ENCODE data around the gene OLFML3. TPM values are rescaled to one million over a fixed set of nuclear protein-coding genes. Genes with fewer than 3 reads are reported as not detected.

Gene OLFML3
- total and polyA plus RNA-seq, 2 of the 13 experiments (the other 11 are each of a cell fraction or from before 2014, with no cell fraction given): 2.0 to 5.1 TPM

- Histone ChIP-seq H3K36me3 (replicated peaks in 1 of 2; ENCODE audit: control insufficient read depth in 1 of 2, insufficient read depth in 2 of 2, low read length in 2 of 2) (no peaks in the 10 kb centered on the region), H3K79me2 (ENCODE audit: insufficient read depth, low read length) (no peaks in the 10 kb centered on the region), H3K4me3 (replicated peaks in 1 of 3; ENCODE audit: insufficient read depth in 1 of 3, low read depth in 2 of 3, low read length in 3 of 3) (no peak overlapping the region), H3K4me2 (ENCODE audit: low read depth, low read length) (no peak overlapping the region), H3K9me3 (ENCODE audit: low read length) (no peaks in the 10 kb centered on the region), H3K27me3 (ENCODE audit: control insufficient read depth in 1 of 2, insufficient read depth in 2 of 2, low read length in 2 of 2) (no peaks in the 10 kb centered on the region; a peak in 1 of 5 replicates), H3K9ac (ENCODE audit: insufficient read depth, low read depth, low read length) (no peak overlapping the region), H2AFZ (ENCODE audit: low read length) (no peak overlapping the region), H4K20me1 (ENCODE audit: insufficient read depth, low read length) (no peaks in the 10 kb centered on the region), H3K4me1 (ENCODE audit: insufficient read depth, low read length) (no peaks in the 10 kb centered on the region), H3K27ac (ENCODE audit: extremely low read length, insufficient read depth, low read length) (no peak overlapping the region)
- no peak for ATAC-seq
- in situ Hi-C loops (cut with HindIII; ENCODE audit: extremely low pct_ligation_motif_present, low pct_unique_long_range_greater_than_20kb): no loop called here
- ChIA-PET CTCF (ENCODE audit: low intra/inter-chr PET ratio, low total read pairs) (no interaction called here), POLR2A (no interaction called here)
- intact Hi-C loops (cut with micrococcal nuclease; ENCODE audit: unreplicated experiment): no loop called here
- no peak for TF ChIP-seq ZNF460 (CRISPR knock-in tag; IDR thresholded peaks at IDR 0.05; ENCODE audit: borderline replicate concordance)
- TF ChIP-seq, protein P1, sequence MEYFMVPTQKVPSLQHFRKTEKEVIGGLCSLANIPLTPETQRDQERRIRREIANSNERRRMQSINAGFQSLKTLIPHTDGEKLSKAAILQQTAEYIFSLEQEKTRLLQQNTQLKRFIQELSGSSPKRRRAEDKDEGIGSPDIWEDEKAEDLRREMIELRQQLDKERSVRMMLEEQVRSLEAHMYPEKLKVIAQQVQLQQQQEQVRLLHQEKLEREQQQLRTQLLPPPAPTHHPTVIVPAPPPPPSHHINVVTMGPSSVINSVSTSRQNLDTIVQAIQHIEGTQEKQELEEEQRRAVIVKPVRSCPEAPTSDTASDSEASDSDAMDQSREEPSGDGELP (IDR thresholded peaks at IDR 0.05; ENCODE audit: borderline replicate concordance, low read depth): no peak
- TF ChIP-seq, protein P2, sequence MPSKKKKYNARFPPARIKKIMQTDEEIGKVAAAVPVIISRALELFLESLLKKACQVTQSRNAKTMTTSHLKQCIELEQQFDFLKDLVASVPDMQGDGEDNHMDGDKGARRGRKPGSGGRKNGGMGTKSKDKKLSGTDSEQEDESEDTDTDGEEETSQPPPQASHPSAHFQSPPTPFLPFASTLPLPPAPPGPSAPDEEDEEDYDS (CRISPR knock-in tag; IDR thresholded peaks at IDR 0.05): no peak
- TF ChIP-seq ZNF263 (CRISPR knock-in tag; IDR thresholded peaks at IDR 0.05): no peak
- TF ChIP-seq HES4 (CRISPR knock-in tag; IDR thresholded peaks at IDR 0.05; ENCODE audit: borderline replicate concordance): no peak
- TF ChIP-seq RFX3 (CRISPR knock-in tag; IDR thresholded peaks at IDR 0.05): no peak
- TF ChIP-seq NFRKB (IDR thresholded peaks at IDR 0.05): no peak
- TF ChIP-seq NCOA5 (CRISPR knock-in tag; IDR thresholded peaks at IDR 0.05): no peak
- TF ChIP-seq, protein P3, sequence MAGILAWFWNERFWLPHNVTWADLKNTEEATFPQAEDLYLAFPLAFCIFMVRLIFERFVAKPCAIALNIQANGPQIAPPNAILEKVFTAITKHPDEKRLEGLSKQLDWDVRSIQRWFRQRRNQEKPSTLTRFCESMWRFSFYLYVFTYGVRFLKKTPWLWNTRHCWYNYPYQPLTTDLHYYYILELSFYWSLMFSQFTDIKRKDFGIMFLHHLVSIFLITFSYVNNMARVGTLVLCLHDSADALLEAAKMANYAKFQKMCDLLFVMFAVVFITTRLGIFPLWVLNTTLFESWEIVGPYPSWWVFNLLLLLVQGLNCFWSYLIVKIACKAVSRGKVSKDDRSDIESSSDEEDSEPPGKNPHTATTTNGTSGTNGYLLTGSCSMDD (CRISPR knock-in tag; IDR thresholded peaks at IDR 0.05): no peak
- TF ChIP-seq KAT8 (CRISPR knock-in tag; IDR thresholded peaks at IDR 0.05): no peak
- TF ChIP-seq ZNF709 (CRISPR knock-in tag; IDR thresholded peaks at IDR 0.05): no peak
- no peak for TF ChIP-seq ZBTB43 (CRISPR knock-in tag; conservative IDR thresholded peaks at IDR 0.05)
- no peak for FAIRE-seq
- no TSS peak for BruUV-seq (replicated peaks)
- no peak for DNase-seq (ENCODE audit: low spot score)
- WGBS (ENCODE audit: low lambda C conversion rate): 40% methylated on average over 6 of the region's 6 CpGs
These were observed 47.5 kb downstream of the OLFML3 start for GRCh38 chr1:114026797-114027196.

Other genes starting within 250 kb of the OLFML3 start
- gene PHTF1, start 220.0 kb upstream of the OLFML3 start, total RNA-seq (2016; rRNA removed; fragmentation: Illumina TruSeq; extraction: Trizol): 15.3 and 19.7 TPM in 2 replicates
- gene PHTF1, start 220.0 kb upstream of the OLFML3 start, polyA plus RNA-seq (2011; rRNA removed): 5.0 and 5.7 TPM in 2 replicates
- gene RSBN1, start 167.0 kb upstream of the OLFML3 start, total RNA-seq (2016; rRNA removed; fragmentation: Illumina TruSeq; extraction: Trizol): 10.4 and 13.6 TPM in 2 replicates
- 6.3 and 8.3 TPM in 2 replicates for gene RSBN1, start 167.0 kb upstream of the OLFML3 start, polyA plus RNA-seq (2011; rRNA removed)
- not detected in 2 replicates for gene PTPN22, start 107.8 kb upstream of the OLFML3 start, total RNA-seq (2016; rRNA removed; fragmentation: Illumina TruSeq; extraction: Trizol)
- gene PTPN22, start 107.8 kb upstream of the OLFML3 start, polyA plus RNA-seq (2011; rRNA removed): not detected in 2 replicates
- gene BCL2L15, start 91.9 kb upstream of the OLFML3 start, total RNA-seq (2016; rRNA removed; fragmentation: Illumina TruSeq; extraction: Trizol): 0.27 TPM in 1 of 2 replicates, not detected in the other
- gene BCL2L15, start 91.9 kb upstream of the OLFML3 start, polyA plus RNA-seq (2011; rRNA removed): 0.03 TPM in 2 replicates
- gene AP4B1, start 74.7 kb upstream of the OLFML3 start, total RNA-seq (2016; rRNA removed; fragmentation: Illumina TruSeq; extraction: Trizol): 9.7 and 12.0 TPM in 2 replicates
- gene AP4B1, start 74.7 kb upstream of the OLFML3 start, polyA plus RNA-seq (2011; rRNA removed): 7.7 and 8.5 TPM in 2 replicates
- gene DCLRE1B, start 74.1 kb upstream of the OLFML3 start, total RNA-seq (2016; rRNA removed; fragmentation: Illumina TruSeq; extraction: Trizol): 8.0 and 11.5 TPM in 2 replicates
- gene DCLRE1B, start 74.1 kb upstream of the OLFML3 start, polyA plus RNA-seq (2011; rRNA removed): 2.3 and 2.7 TPM in 2 replicates
- 20.8 and 28.9 TPM in 2 replicates for gene HIPK1, start 50.1 kb upstream of the OLFML3 start, total RNA-seq (2016; rRNA removed; fragmentation: Illumina TruSeq; extraction: Trizol)
- gene HIPK1, start 50.1 kb upstream of the OLFML3 start, polyA plus RNA-seq (2011; rRNA removed): 31.8 and 33.4 TPM in 2 replicates
- gene SYT6, start 174.4 kb downstream of the OLFML3 start, total RNA-seq (2016; rRNA removed; fragmentation: Illumina TruSeq; extraction: Trizol): not detected in 2 replicates
- gene SYT6, start 174.4 kb downstream of the OLFML3 start, polyA plus RNA-seq (2011; rRNA removed): not detected in 2 replicates

Measured in HepG2 (cell line).